Rectal smooth muscle tissue (tissue), 1 donor: Measurements from ENCODE around the gene NFRKB.
"Not testable (repeated sequence)": the region's sequence is repeated elsewhere in the genome, so short reads cannot be mapped to it uniquely, and the experiment has no call there.

ENCODE experiments used
- H3K27ac ChIP-seq: one replicate; pipeline ENCODE4 v1.7.0; 2013; ENCODE audit warnings: low read depth, low read length, inconsistent platforms
- H3K27me3 ChIP-seq: one replicate; pipeline ENCODE4 v1.7.0; 2013; ENCODE audit warnings: low read length; ENCODE audit not compliant: control insufficient read depth, insufficient read depth
- H3K36me3 ChIP-seq: one replicate; pipeline ENCODE4 v1.7.0; 2013; ENCODE audit warnings: low read length; ENCODE audit not compliant: control insufficient read depth, insufficient read depth
- H3K4me1 ChIP-seq: one replicate; pipeline ENCODE4 v1.7.0; 2013; ENCODE audit warnings: low read length; ENCODE audit not compliant: control insufficient read depth, insufficient read depth
- H3K4me3 ChIP-seq: one replicate; pipeline ENCODE4 v1.7.0; 2013; ENCODE audit warnings: low read length
- H3K9ac ChIP-seq: one replicate; pipeline ENCODE4 v1.7.0; 2013; ENCODE audit warnings: low read length

The NFRKB gene

GRCh38 chr11:129881570-129882170, 13.7 kb downstream of the NFRKB start:
- no peaks in the 10 kb centered on the region for H3K27me3 ChIP-seq
- no peak overlapping the region for H3K4me3 ChIP-seq
- H3K27ac ChIP-seq: no peak overlapping the region
- H3K36me3 ChIP-seq: peaks cover 63% of the 10 kb centered on the region
- no peaks in the 10 kb centered on the region for H3K4me1 ChIP-seq
- no peak overlapping the region for H3K9ac ChIP-seq

- Histone ChIP-seq H3K4me3 (no peak overlapping the region), H3K27me3 (no peaks in the 10 kb centered on the region), H3K9ac (no peak overlapping the region), H3K27ac (no peak overlapping the region), H3K4me1 (no peaks in the 10 kb centered on the region), H3K36me3 (peaks cover 68% of the 10 kb centered on the region)
These were observed 15.1 kb downstream of the NFRKB start for GRCh38 chr11:129880311-129880710.

DNA sequence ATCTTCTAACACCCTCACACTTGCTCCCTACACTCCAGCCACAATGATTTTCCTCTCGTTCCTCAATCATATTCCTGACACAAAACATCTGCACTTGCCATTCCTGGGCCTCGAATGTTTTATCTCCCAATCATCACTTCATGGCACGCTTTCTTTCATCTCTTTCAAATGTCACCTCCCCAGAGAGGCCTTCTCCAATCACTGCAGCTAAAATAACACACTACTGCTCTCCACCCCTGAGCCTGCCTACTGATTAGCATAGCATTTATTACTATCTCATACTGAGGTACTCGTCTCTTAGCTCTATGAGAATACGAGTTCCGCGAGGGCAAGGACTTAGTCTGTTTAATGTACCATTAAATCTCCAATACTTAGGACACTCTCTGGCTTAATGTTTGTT, 23.5 kb downstream of the NFRKB start:
- no peaks in the 10 kb centered on the region for H3K4me1 ChIP-seq
- peaks cover 55% of the 10 kb centered on the region for H3K36me3 ChIP-seq
- H3K27ac ChIP-seq: no peak overlapping the region
- H3K9ac ChIP-seq: no peak overlapping the region
- H3K4me3 ChIP-seq: no peak overlapping the region
- no peaks in the 10 kb centered on the region for H3K27me3 ChIP-seq

DNA sequence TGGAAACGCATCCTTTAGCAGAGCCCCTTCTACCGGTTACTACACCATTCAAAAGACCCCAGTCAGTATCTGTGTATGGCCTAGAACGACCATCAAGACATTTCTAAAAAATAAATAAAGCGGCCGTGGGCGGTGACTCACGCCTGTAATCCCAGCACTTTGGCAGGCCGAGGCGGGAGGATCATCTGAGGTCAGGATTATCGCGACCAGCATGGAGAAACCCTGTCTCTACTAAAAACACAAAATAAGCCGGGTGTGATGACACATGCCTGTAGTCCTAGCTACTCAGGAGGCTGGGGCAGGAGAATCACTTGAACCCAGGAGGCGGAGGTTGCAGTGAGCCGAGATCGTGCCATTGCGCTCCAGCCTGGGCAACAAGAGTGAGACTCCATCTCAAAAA, 26.8 kb downstream of the NFRKB start:
- H3K4me3 ChIP-seq, H3K27me3 ChIP-seq, H3K9ac ChIP-seq, H3K27ac ChIP-seq, H3K4me1 ChIP-seq: not testable (repeated sequence)
- peaks cover 53% of the 10 kb centered on the region for H3K36me3 ChIP-seq

DNA sequence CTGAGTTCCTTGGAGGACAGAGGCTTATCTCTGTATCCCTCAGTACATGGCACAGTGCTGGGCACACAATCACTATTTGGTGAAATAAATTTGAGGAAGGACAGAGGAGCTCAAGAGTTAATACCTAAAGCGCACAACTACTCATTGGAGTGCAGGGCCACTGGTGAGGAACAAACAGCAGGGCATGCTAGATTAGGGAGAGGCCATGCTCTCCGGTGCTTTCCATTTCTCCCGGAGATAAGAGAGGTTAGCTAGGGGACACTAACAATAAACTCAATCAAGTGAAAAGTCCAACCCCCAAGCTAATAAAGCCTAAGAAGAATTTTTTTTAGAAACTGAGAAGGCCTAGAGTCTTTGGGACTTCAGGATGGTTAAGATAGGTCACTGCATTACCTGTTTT, 29.1 kb downstream of the NFRKB start:
- Histone ChIP-seq H3K4me3 (no peak overlapping the region), H3K9ac (no peak overlapping the region), H3K36me3 (peaks cover 37% of the 10 kb centered on the region), H3K4me1 (no peaks in the 10 kb centered on the region), H3K27me3 (no peaks in the 10 kb centered on the region), H3K27ac (no peak overlapping the region)

- peaks cover 36% of the 10 kb centered on the region for H3K36me3 ChIP-seq
- no peak overlapping the region for H3K27ac ChIP-seq
- H3K9ac ChIP-seq: no peak overlapping the region
- H3K4me1 ChIP-seq: no peaks in the 10 kb centered on the region
- no peaks in the 10 kb centered on the region for H3K27me3 ChIP-seq
- no peak overlapping the region for H3K4me3 ChIP-seq
These were observed 29.7 kb downstream of the NFRKB start for GRCh38 chr11:129865701-129866100.

- Histone ChIP-seq H3K4me3 (no peak overlapping the region), H3K27me3 (no peaks in the 10 kb centered on the region), H3K4me1 (no peaks in the 10 kb centered on the region), H3K27ac (no peak overlapping the region), H3K9ac (no peak overlapping the region), H3K36me3 (peaks cover 32% of the 10 kb centered on the region)
These were observed 30.6 kb downstream of the NFRKB start for GRCh38 chr11:129864811-129865210.

- H3K4me3 ChIP-seq: no peak overlapping the region
- H3K4me1 ChIP-seq: no peaks in the 10 kb centered on the region
- peaks cover 27% of the 10 kb centered on the region for H3K36me3 ChIP-seq
- H3K27me3 ChIP-seq: no peaks in the 10 kb centered on the region
- H3K27ac ChIP-seq: peak overlapping the region; percentile 3
- no peak overlapping the region for H3K9ac ChIP-seq
These were observed 33.5 kb downstream of the NFRKB start for GRCh38 chr11:129861702-129862522.

- Histone ChIP-seq H3K4me3 (no peak overlapping the region), H3K27ac (no peak overlapping the region), H3K4me1 (no peaks in the 10 kb centered on the region), H3K27me3 (no peaks in the 10 kb centered on the region), H3K9ac (no peak overlapping the region), H3K36me3 (peaks cover 3% of the 10 kb centered on the region)
These were observed 39.3 kb downstream of the NFRKB start for GRCh38 chr11:129856036-129856435.

DNA sequence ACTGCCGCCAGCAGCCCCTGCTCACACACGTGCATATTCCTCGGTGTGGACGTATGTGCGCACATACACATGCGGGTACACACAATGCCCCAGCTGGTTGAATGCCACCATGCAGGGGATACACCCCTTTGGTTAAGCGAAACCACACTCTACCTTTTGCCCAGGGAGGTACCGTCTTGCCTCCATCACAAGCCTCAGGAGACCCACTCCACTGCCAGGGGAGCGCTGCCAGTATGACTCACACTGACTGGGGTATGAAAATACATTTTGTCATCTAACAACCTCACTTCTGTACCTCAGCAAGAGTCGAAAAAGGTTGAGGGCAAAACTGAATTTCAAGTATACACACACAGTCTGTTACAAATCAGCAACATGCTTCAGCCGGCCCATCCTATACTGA, 40.3 kb downstream of the NFRKB start:
- H3K4me1 ChIP-seq: no peaks in the 10 kb centered on the region
- H3K36me3 ChIP-seq: peaks cover 3% of the 10 kb centered on the region
- no peak overlapping the region for H3K27ac ChIP-seq
- H3K4me3 ChIP-seq: no peak overlapping the region
- no peak overlapping the region for H3K9ac ChIP-seq
- no peaks in the 10 kb centered on the region for H3K27me3 ChIP-seq

- Histone ChIP-seq H3K36me3 (peaks cover 3% of the 10 kb centered on the region), H3K27ac (no peak overlapping the region), H3K4me3 (no peak overlapping the region), H3K27me3 (no peaks in the 10 kb centered on the region), H3K4me1 (no peaks in the 10 kb centered on the region), H3K9ac (no peak overlapping the region)
These were observed 41.1 kb downstream of the NFRKB start for GRCh38 chr11:129854232-129854805.

DNA sequence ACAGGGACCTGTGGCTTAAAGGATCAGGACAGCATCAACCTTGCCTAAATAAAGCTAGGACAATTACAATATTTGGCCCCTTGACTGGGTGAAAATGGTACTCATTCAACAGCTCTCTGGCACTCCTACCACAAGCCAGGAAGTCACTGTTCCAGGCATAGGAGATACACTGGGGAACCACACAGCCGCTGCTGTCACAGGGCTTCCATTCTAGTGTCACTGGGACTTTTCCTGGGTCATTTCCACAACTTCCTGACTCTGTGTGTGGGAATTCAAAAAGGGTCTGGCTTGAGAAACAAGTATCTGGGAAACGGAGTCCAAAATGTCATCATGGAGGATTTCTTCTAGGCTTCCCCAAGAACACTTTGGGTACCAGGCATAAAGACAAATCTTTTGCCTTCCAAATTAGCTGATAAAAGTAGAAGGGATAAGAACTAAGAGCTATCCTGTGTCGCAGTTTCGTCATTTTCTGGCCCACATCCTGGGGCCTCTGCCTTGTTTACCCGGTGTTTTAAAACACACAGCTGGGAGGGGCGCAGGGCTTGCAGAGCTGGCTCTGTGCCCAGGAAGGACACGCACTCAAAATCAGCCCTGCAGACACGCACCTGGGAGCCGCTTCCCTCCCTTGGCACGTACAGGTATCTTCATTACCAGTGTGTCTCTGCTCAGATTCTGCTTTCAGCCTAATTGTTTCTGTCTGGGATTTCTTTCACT, 41.7 kb downstream of the NFRKB start:
- H3K9ac ChIP-seq: no peak overlapping the region
- H3K4me1 ChIP-seq: no peaks in the 10 kb centered on the region
- no peak overlapping the region for H3K27ac ChIP-seq
- H3K4me3 ChIP-seq: no peak overlapping the region
- H3K36me3 ChIP-seq: peaks cover 3% of the 10 kb centered on the region
- H3K27me3 ChIP-seq: no peaks in the 10 kb centered on the region
